HEK293T (cell line): ENCODE data around the gene L3MBTL4.

Experiments used
- CTCF ChIA-PET: fragments of 350-600 bp; formaldehyde crosslinking; extraction: SDS; loops from one replicate; lab custom pipeline; 2021; ENCODE audit warnings: antibody characterized with exemption, inconsistent platforms; lab: Yijun Ruan, JAX
- POLR2A ChIA-PET: fragments of 350-600 bp; formaldehyde crosslinking; extraction: SDS; loops from one replicate; lab custom pipeline; 2020; ENCODE audit warnings: antibody characterized with exemption, inconsistent platforms; lab: Yijun Ruan, JAX
- DNase-seq: peaks from one replicate; pipeline ENCODE4 v3.0.0; 2012; ENCODE audit warnings: mixed read lengths; ENCODE audit errors: extremely low spot score
- ARNT ChIP-seq: fragments of 450-650 bp; IDR thresholded peaks from 2 replicates; pipeline ENCODE4 v1.6.1; 2017; ENCODE audit warnings: mild to moderate bottlenecking
- BHLHE40 ChIP-seq: fragments of 450-650 bp; IDR thresholded peaks from 2 replicates; pipeline ENCODE4 v1.6.1; 2016; ENCODE audit warnings: mild to moderate bottlenecking, moderate library complexity, borderline replicate concordance
- CTBP1 ChIP-seq: fragments of 450-650 bp; IDR thresholded peaks from 2 replicates; pipeline ENCODE4 v1.6.1; 2016; ENCODE audit warnings: borderline replicate concordance
- ELF4 ChIP-seq: fragments of 450-650 bp; IDR thresholded peaks from 2 replicates; pipeline ENCODE4 v1.6.1; 2017; ENCODE audit warnings: antibody characterized with exemption
- FOXA1 ChIP-seq: fragments of 450-650 bp; IDR thresholded peaks from 2 replicates; pipeline ENCODE4 v1.6.1; 2016; ENCODE audit warnings: mild to moderate bottlenecking
- FOXK2 ChIP-seq: fragments of 450-650 bp; IDR thresholded peaks from 2 replicates; pipeline ENCODE4 v1.6.1; 2016; ENCODE audit warnings: mild to moderate bottlenecking
- FOXM1 ChIP-seq: fragments of 450-650 bp; IDR thresholded peaks from 2 replicates; pipeline ENCODE4 v1.6.1; 2017; ENCODE audit warnings: mild to moderate bottlenecking, borderline replicate concordance
- HDGF ChIP-seq: fragments of 450-650 bp; IDR thresholded peaks from 2 replicates; pipeline ENCODE4 v1.6.1; 2017; ENCODE audit warnings: antibody characterized with exemption, borderline replicate concordance
- L3MBTL2 ChIP-seq: fragments of 450-650 bp; conservative IDR thresholded peaks from 2 replicates; pipeline ENCODE4 v1.6.1; 2016; ENCODE audit warnings: mild to moderate bottlenecking
- LEF1 ChIP-seq: fragments of 450-650 bp; IDR thresholded peaks from 2 replicates; pipeline ENCODE4 v1.6.1; 2017; ENCODE audit warnings: mild to moderate bottlenecking, borderline replicate concordance
- NFRKB ChIP-seq: fragments of 450-650 bp; IDR thresholded peaks from 2 replicates; pipeline ENCODE4 v1.6.1; 2016; ENCODE audit warnings: mild to moderate bottlenecking, moderate library complexity
- PKNOX1 ChIP-seq: fragments of 450-650 bp; IDR thresholded peaks from 2 replicates; pipeline ENCODE4 v1.6.1; 2016
- SP1 ChIP-seq: fragments of 450-650 bp; IDR thresholded peaks from 2 replicates; pipeline ENCODE4 v1.6.1; 2017
- SUZ12 ChIP-seq: fragments of 450-650 bp; IDR thresholded peaks from 2 replicates; pipeline ENCODE4 v1.6.1; 2016; ENCODE audit warnings: mild to moderate bottlenecking
- TARDBP ChIP-seq: fragments of 450-650 bp; IDR thresholded peaks from 2 replicates; pipeline ENCODE4 v1.6.1; 2016
- ZNF384 ChIP-seq: fragments of 450-650 bp; IDR thresholded peaks from 2 replicates; pipeline ENCODE4 v1.6.1; 2016

Gene L3MBTL4

DNA sequence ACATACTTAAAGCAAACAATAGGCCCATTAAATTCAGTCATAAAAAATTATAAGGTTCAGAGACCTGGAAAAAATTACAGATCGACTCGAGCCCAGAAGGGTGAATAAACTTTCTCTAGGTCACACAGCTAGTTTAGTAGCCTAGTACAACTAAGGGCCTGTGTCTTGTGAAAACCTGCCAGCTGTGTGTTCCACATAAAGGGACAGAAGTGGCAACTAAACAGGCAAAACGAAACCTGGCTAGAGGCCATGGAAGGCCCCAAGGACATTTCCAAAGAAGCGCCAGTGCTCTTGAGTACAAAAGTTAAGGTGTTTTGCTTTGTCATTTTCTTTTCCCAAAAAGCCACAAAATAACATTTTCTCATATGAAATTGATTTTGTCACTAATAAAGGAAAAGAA, 164.9 kb downstream of the L3MBTL4 start:
- no peak for TF ChIP-seq PKNOX1
- no peak for TF ChIP-seq FOXK2
- no peak for TF ChIP-seq ARNT
- no peak for TF ChIP-seq CTBP1
- no peak for TF ChIP-seq FOXM1
- TF ChIP-seq NFRKB: no peak
- no peak for TF ChIP-seq LEF1
- no peak for TF ChIP-seq SUZ12
- TF ChIP-seq ZNF384: no peak
- no peak for TF ChIP-seq SP1
- no peak for TF ChIP-seq TARDBP
- no peak for TF ChIP-seq BHLHE40
- TF ChIP-seq FOXA1: no peak
- no peak for TF ChIP-seq ELF4
- no peak for TF ChIP-seq L3MBTL2
- ChIA-PET CTCF (interaction anchor here (0.6 kb wide), 1 partner anchor 153 kb away, joined by 3 read pairs; no protein-coding TSS in a partner anchor), POLR2A (no interaction called here)
- DNase-seq: no peak

DNA sequence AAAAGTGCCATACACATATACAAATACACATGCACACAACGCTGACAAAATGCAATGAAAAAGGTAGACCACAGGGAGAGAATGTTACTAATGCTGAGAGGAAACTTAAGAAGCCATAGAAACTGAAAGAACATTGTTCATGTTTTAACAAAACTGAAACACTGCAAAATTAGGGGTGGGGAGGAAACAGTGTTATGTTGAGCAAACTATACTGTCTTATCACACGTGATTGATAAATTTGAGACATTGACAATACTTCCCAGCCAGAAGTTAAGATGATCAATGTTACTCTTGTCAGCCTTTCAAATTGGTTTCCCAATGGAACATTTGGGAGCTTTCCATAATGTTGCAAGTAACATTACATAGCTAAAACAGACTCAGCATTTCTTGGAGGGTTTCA, 165.5 kb downstream of the L3MBTL4 start:
- ChIA-PET CTCF (no interaction called here), POLR2A (no interaction called here)
- DNase-seq: no peak
- no peak for TF ChIP-seq CTBP1

- DNase-seq: no peak
- ChIA-PET CTCF (no interaction called here), POLR2A (no interaction called here)
- TF ChIP-seq FOXK2: no peak
- no peak for TF ChIP-seq FOXM1
- no peak for TF ChIP-seq HDGF
- TF ChIP-seq SUZ12: no peak
- no peak for TF ChIP-seq L3MBTL2
- TF ChIP-seq SP1: no peak
- no peak for TF ChIP-seq NFRKB
- no peak for TF ChIP-seq TARDBP
- no peak for TF ChIP-seq ARNT
- no peak for TF ChIP-seq ZNF384
- TF ChIP-seq CTBP1: no peak
- TF ChIP-seq LEF1: no peak
- TF ChIP-seq ELF4: no peak
- no peak for TF ChIP-seq BHLHE40
- TF ChIP-seq FOXA1: no peak
Observed at GRCh38 chr18:6248017-6248416, 166.7 kb downstream of the L3MBTL4 start.

GRCh38 chr18:6242004-6242403, 172.7 kb downstream of the L3MBTL4 start:
- POLR2A ChIA-PET: no interaction called here
- DNase-seq: no peak
- CTCF ChIA-PET: no interaction called here
- no peak for TF ChIP-seq CTBP1
- TF ChIP-seq SP1: no peak
- TF ChIP-seq L3MBTL2: no peak
- TF ChIP-seq ZNF384: no peak
- no peak for TF ChIP-seq BHLHE40
- TF ChIP-seq LEF1: no peak
- no peak for TF ChIP-seq HDGF
- no peak for TF ChIP-seq FOXK2
- no peak for TF ChIP-seq FOXM1
- no peak for TF ChIP-seq ELF4
- no peak for TF ChIP-seq NFRKB
- no peak for TF ChIP-seq FOXA1
- TF ChIP-seq SUZ12: no peak
- no peak for TF ChIP-seq ARNT

DNA sequence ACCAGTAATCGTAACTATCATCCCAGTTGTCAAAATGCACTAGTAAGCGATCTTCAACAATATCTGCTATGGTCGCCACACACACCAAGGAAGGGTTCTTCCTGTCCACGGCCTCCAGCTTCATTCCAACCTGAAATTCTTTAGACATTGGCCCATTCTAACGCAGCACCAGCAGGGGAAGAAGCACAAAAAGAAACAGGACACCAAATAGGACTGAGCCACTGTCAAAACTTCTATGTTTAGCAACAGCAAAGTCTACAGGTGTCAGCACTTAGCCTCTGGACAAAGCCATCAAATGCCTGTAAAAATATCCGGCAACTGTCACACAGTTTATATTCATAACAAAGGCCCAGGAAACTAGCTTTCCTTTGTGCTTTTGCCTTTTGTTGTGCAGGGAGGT, 175.0 kb downstream of the L3MBTL4 start:
- TF ChIP-seq SUZ12 (no peak), CTBP1 (no peak), ELF4 (no peak), ARNT (no peak), LEF1 (no peak), L3MBTL2 (no peak)
- ChIA-PET CTCF (no interaction called here), POLR2A (no interaction called here)
- no peak for DNase-seq

GRCh38 chr18:6236258-6236657, 178.5 kb downstream of the L3MBTL4 start:
- no peak for TF ChIP-seq TARDBP
- no peak for TF ChIP-seq CTBP1
- TF ChIP-seq L3MBTL2: no peak
- ChIA-PET POLR2A (no interaction called here), CTCF (no interaction called here)
- DNase-seq: no peak

- DNase-seq: no peak
- TF ChIP-seq SP1: no peak
- TF ChIP-seq HDGF: no peak
- TF ChIP-seq LEF1: no peak
- TF ChIP-seq ARNT: no peak
- no peak for TF ChIP-seq PKNOX1
- no peak for TF ChIP-seq CTBP1
- no peak for TF ChIP-seq ELF4
- no peak for TF ChIP-seq BHLHE40
- POLR2A ChIA-PET: no interaction called here
- CTCF ChIA-PET: no interaction called here
Observed at GRCh38 chr18:6222271-6222670, 192.4 kb downstream of the L3MBTL4 start.

DNA sequence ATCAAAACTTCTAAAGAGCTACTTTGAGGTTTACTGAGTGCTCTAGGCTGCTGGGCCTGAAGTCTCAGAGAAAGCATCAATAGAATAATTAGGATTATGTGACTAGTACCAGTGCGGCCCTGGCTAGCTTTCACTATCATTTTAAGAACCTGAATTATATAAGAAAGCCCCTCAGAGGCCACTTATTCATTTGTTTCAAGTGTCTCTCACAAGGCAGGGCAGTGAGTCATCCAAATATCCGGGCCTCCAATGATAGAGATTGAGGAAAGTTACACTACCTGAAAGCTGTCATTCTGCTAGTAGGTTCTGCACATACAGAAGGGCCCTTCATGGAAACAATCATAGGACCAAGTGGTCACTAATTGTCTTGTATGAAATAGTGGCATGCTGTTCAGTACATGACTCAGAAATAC, 193.1 kb downstream of the L3MBTL4 start:
- ChIA-PET CTCF (interaction anchor here (0.6 to 0.7 kb wide), 2 partner anchors 260 to 823 kb away, joined by 3 read pairs; no protein-coding TSS in a partner anchor), POLR2A (no interaction called here)
- DNase-seq: no peak
- TF ChIP-seq TARDBP: no peak
- no peak for TF ChIP-seq HDGF
- TF ChIP-seq L3MBTL2: no peak
- no peak for TF ChIP-seq FOXM1
